Type B pancreatic cell (in vitro differentiated cells): Measurements from ENCODE around the gene MOGAT3. TPM values are rescaled to one million over a fixed set of nuclear protein-coding genes. Genes with fewer than 3 reads are reported as not detected.

Source experiments
- DNase-seq: peaks from one replicate; pipeline ENCODE4 v3.0.0; 2021; ENCODE audit warnings: mixed read lengths; ENCODE audit not compliant: unreplicated experiment; ENCODE audit errors: extremely low spot score
- H3K27ac Mint-ChIP-seq: 2 replicates; pipeline ENCODE4 v1.8.0; 2021; ENCODE audit warnings: mild to moderate bottlenecking, mixed read lengths
- H3K27me3 Mint-ChIP-seq: 2 replicates; pipeline ENCODE4 v1.8.0; 2021; ENCODE audit warnings: mixed read lengths
- H3K36me3 Mint-ChIP-seq: 2 replicates; pipeline ENCODE4 v1.8.0; 2021; ENCODE audit warnings: mixed read lengths
- H3K4me1 Mint-ChIP-seq: one replicate; pipeline ENCODE4 v1.8.0; 2021; ENCODE audit warnings: mixed read lengths; ENCODE audit not compliant: unreplicated experiment
- H3K4me3 Mint-ChIP-seq: 2 replicates; pipeline ENCODE4 v1.8.0; 2021; ENCODE audit warnings: mild to moderate bottlenecking, mixed read lengths
- H3K9me3 Mint-ChIP-seq: 2 replicates; pipeline ENCODE4 v1.8.0; 2021; ENCODE audit warnings: mixed read lengths
- total RNA-seq: library from RNA; stranded (reverse); gene quantifications from 2 replicates; pipeline ENCODE4 v1.2.1, GENCODE V29; 2021; ENCODE audit warnings: low replicate concordance
- TF ChIP-seq, protein P1 (sequence below): fragments of 200-600 bp; sonication (generic); conservative IDR thresholded peaks from 2 replicates; pipeline ENCODE4 v1.5.0; 2021; ENCODE audit warnings: antibody characterized with exemption, mild to moderate bottlenecking

The MOGAT3 gene
- total RNA-seq, 1 donor from 2014 or later: 0.94 TPM

DNA sequence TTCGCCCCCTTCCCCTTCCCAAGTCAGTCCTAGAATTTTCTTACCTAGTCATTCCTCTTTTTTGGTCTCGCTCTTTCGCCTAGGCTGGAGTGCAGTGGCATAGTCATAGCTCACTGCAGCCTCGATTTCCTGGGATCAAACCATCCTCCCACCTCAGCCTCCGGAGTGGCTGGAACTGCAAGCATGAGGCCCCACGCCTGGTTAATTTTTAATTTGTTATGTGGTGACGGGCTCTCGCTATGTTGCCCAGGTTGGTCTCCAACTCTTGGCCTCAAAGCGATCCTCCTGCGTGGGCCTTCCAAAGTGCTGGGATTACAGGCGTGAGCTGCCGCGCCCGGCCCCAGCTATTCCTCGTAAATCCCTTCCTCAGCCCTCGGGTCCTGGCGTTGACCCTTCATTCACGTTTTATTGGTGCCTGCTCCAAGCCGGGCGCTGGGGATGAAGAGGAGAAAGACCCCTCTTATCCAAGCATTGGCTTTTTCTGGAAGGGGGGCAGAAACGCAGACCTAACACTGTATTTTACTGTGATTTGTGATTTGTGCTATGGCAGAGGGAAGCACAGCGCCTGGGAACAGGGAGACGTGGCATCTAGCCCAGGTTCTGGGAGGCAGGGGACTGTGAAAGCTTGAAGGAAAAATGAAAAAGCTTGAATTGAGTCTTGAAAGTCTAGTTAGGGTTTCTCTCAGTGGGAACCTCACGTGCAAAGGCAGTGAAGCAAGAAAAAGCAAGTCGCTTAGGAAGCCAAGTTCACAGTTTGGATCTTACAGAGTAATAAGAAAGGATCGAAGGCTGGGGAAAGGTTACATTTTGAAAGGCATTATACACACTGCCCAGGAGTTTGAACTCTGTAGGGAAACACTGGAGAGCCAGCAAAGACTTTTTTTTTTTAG is 17.6 kb upstream of the MOGAT3 start:
- Mint-ChIP-seq H3K27me3 (no peaks in the 10 kb centered on the region), H3K36me3 (peaks cover 3% of the 10 kb centered on the region), H3K4me1 (peaks cover 19% of the 10 kb centered on the region), H3K4me3 (peak overlapping the region; percentile 99), H3K9me3 (no peaks in the 10 kb centered on the region), H3K27ac (peak overlapping the region; percentile 94)
- DNase-seq: no peak
- TF ChIP-seq, protein P1, sequence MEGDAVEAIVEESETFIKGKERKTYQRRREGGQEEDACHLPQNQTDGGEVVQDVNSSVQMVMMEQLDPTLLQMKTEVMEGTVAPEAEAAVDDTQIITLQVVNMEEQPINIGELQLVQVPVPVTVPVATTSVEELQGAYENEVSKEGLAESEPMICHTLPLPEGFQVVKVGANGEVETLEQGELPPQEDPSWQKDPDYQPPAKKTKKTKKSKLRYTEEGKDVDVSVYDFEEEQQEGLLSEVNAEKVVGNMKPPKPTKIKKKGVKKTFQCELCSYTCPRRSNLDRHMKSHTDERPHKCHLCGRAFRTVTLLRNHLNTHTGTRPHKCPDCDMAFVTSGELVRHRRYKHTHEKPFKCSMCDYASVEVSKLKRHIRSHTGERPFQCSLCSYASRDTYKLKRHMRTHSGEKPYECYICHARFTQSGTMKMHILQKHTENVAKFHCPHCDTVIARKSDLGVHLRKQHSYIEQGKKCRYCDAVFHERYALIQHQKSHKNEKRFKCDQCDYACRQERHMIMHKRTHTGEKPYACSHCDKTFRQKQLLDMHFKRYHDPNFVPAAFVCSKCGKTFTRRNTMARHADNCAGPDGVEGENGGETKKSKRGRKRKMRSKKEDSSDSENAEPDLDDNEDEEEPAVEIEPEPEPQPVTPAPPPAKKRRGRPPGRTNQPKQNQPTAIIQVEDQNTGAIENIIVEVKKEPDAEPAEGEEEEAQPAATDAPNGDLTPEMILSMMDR: no peak

DNA sequence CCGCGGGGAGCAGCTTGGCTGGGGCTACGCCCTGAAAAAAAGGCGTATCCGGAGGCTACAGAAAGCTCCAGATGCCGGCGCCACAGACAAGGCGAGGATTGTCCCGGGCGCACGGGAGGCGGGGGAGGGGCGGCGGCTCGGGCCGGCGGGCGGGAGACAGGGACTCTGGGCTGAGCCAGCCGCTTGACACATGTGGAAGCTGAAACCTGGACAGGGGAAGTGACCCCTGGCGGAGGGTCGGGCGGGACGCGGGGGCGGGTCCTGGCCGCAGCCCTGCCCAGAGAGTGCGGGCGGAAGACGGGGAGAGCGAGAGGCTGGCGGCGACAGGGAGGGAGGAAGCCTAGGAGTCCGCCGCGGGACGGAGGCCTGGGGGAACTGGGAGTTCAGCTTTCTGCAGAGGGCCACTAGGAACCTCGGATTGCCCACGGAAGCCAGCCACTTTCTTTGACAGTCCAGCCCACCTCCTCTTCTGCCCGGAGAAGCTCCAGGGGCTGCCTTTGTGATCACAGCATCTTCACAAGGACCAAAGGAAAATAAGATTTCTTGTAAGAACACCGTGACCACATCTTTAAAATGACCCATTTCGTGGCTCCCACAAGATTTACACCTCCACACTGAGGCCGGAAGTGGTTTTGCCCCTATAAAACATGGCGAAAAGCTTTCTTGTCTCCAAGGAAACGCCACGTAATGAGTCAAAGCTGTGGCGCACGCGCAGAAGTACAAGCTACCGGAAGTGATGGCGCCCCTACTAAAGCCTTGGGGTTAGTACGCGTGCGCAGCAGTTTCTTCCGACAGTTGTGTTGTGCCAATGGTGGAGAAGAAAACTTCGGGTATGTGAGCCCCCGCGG is 16.8 kb upstream of the MOGAT3 start, which contains the start of the genes PLOD3 and ZNHIT1:
PLOD3 (minus strand) TSS at position 194 of the 848 bp plus-strand sequence. CDS start 307 bp downstream, outside the sequence.
ZNHIT1 (plus strand) TSS at position 778 of the 848 bp plus-strand sequence; CDS start at position 809, 31 bp downstream.
- peak; percentile 92 for DNase-seq
- TF ChIP-seq, protein P1: peak; percentile 56
- Mint-ChIP-seq H3K4me1 (peaks cover 19% of the 10 kb centered on the region), H3K27me3 (no peaks in the 10 kb centered on the region), H3K4me3 (peak within 1 kb of the TSS; percentile 99), H3K9me3 (no peaks in the 10 kb centered on the region), H3K27ac (peak within 1 kb of the TSS; percentile 94), H3K36me3 (peaks cover 3% of the 10 kb centered on the region)

DNA sequence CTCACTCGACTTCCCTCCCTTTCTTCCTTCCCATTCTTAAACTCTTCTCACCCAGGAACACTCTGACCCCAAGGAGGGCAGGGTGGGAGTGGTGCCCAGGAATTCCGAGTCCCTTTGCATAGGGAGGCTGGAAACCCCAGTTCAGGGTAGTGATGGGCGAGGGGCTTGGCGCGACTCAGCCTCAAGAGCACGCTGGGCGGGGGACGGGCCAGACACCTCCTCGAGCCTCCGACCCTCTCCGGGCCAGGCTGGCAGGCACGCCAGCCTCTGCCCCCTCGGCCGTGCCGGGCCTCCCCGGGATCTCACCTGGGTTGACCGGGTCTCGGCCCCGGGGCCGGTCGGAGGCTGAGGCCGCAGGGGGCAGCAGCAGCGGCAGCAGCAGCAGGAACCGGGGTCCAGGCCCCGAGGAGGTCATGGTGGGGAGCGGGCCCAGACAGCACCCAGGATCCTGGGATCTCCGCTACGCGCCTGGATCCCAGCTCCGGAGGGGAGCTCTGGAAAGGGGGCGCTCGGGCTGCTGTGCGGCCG is 16.1 kb upstream of the MOGAT3 start:
- peaks cover 3% of the 10 kb centered on the region for H3K36me3 Mint-ChIP-seq
- TF ChIP-seq, protein P1: no peak
- no peaks in the 10 kb centered on the region for H3K9me3 Mint-ChIP-seq

DNA sequence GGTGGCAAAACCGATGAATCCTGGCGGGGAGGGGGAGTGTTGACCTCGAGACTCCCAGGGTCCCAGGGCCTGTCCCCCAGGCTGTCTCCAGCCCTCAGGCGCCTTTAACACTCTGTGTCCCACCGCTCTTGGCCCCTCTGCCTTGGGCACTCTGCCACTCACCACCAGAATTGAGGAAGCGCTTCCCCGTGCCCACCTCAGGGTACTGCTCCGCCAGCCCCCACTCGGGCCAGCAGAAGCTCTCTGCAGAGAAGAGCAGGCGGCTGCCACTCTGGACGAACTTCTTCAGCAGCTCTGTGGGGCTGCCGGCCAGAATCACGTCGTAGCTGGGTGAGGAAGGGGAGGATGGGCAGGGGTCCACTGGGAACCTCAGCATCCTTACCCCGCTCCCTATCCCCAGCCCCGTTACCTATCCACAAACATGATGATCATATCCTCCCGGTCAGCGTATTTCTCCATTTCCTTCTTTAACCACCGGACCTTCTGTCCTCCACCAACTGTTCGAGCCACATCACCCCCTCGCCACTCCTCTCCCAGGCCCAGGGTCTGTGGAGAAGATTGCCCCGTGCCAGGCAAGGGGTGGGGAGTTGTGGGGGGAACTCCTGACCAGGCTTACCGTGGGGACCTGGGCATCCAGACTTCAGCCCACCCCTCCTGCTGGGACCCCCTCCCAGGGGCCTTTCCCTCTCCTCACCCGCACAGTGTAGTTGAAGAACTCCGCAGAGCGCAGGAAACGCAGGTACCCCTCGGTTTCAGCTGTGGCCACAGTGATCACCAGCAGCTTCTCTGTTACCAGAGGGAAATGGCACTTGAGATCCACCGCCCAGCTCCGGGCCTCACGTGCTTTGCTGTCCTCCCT is 15.4 kb upstream of the MOGAT3 start:
- Mint-ChIP-seq H3K27me3 (no peaks in the 10 kb centered on the region), H3K27ac (peak overlapping the region; percentile 43), H3K9me3 (no peaks in the 10 kb centered on the region), H3K4me1 (peaks cover 19% of the 10 kb centered on the region), H3K36me3 (peaks cover 3% of the 10 kb centered on the region), H3K4me3 (peak overlapping the region; percentile 99)
- no peak for DNase-seq
- TF ChIP-seq, protein P1: no peak

More for the DNA sequence above, 16.1 kb upstream of the MOGAT3 start:
- H3K27ac Mint-ChIP-seq: peak overlapping the region; percentile 43
- DNase-seq: no peak
- H3K27me3 Mint-ChIP-seq: no peaks in the 10 kb centered on the region
- H3K4me1 Mint-ChIP-seq: peaks cover 19% of the 10 kb centered on the region
- peak overlapping the region; percentile 99 for H3K4me3 Mint-ChIP-seq
